ENCODE results near the gene LUC7L3.

The LUC7L3 gene

DNA sequence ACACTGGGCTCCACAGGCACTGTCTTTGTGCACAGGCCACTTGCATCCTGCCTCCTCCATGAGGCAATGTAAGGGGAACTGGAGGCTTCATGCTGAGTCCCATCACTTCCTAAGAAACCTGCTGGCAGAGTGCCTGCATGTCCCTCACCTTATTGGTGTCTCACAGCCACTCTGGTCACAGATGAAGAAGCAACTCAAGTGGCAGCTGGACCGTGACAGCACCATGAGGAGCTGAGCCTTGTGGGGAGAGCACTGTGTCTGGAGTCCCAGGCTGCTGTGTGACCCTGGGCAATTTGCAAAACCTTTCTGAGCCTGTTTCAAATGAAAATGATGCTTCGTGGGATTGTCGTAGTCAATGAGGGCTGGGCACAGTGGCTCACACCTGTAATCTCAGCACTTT is 31.2 kb upstream of the LUC7L3 start:
- Histone ChIP-seq H3K36me3 (ENCODE audit: insufficient read depth, low read length) (peaks cover 12% of the 10 kb centered on the region), H3K4me1 (ENCODE audit: insufficient read depth, low read length) (peaks cover 39% of the 10 kb centered on the region), H3K27me3 (ENCODE audit: control insufficient read depth in 1 of 2, insufficient read depth in 2 of 2, low read length in 2 of 2) (no peaks in the 10 kb centered on the region), H3K9me3 (ENCODE audit: low read length) (no peaks in the 10 kb centered on the region), H3K27ac (ENCODE audit: low read depth, low read length) (no peak overlapping the region), H3K4me3 (ENCODE audit: low read depth in 1 of 2, low read length in 2 of 2) (no peak overlapping the region), H3K9ac (ENCODE audit: low read length) (no peak overlapping the region)

- Histone ChIP-seq H3K9ac (ENCODE audit: low read length) (no peak overlapping the region), H3K27me3 (ENCODE audit: control insufficient read depth in 1 of 2, insufficient read depth in 2 of 2, low read length in 2 of 2) (no peaks in the 10 kb centered on the region), H3K4me1 (ENCODE audit: insufficient read depth, low read length) (peaks cover 47% of the 10 kb centered on the region), H3K9me3 (ENCODE audit: low read length) (no peaks in the 10 kb centered on the region), H3K36me3 (ENCODE audit: insufficient read depth, low read length) (peaks cover 21% of the 10 kb centered on the region), H3K27ac (ENCODE audit: low read depth, low read length) (no peak overlapping the region), H3K4me3 (ENCODE audit: low read depth in 1 of 2, low read length in 2 of 2) (no peak overlapping the region)
Observed at GRCh38 chr17:50689251-50689650, 30.2 kb upstream of the LUC7L3 start.

DNA sequence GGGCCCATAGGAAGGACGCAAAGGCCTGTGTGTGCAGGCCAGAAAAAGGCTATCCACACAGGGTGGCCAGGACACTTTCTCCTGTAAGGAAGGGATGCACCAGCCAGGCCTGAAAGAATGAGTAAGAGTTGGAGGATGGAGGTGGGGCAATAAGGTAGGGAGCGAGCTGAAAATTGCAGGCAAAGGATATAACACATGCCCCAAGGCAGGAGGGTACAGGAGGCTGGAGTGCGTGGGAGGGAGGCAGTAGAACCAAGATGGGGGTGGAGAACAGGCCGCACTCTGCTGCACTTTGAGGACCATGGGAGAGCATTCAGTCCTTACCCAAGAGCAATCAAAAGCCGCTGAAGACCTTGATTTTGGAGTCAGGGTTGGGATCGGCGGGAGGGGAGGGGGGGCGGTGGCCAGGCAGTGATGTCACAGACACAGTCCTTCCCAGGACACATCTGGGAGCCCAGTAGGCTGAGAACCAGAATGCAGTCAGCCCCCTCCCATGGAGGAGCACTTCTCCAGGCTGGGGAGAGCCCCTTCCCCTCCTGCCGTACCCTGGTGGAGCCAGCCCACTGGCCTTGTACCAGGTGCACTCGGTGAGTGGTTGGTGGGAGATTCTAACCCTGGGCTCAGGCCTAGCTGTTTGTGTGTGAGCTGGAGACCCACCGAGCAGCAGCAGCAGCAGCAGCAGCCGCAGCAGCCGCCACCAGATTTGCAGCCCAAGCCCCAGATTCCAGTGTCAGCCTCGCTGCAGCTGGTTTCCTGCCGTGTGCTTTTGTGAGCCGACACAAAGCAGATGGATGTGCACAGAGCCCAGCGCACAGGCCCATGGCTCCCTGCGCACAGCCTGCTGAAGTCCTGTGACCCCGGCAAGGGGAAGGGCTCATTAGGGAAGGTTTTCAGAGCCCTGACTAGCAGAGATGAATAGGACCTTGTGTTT is 29.2 kb upstream of the LUC7L3 start:
- H3K27ac ChIP-seq (ENCODE audit: low read depth, low read length): no peak overlapping the region
- H3K4me1 ChIP-seq (ENCODE audit: insufficient read depth, low read length): peaks cover 55% of the 10 kb centered on the region
- no peak overlapping the region for H3K9ac ChIP-seq (ENCODE audit: low read length)

GRCh38 chr17:50690887-50691549 is 28.4 kb upstream of the LUC7L3 start:
- Histone ChIP-seq H3K9ac (ENCODE audit: low read length) (no peak overlapping the region), H3K36me3 (ENCODE audit: insufficient read depth, low read length) (peaks cover 36% of the 10 kb centered on the region), H3K27ac (ENCODE audit: low read depth, low read length) (no peak overlapping the region)

More for the DNA sequence above, 29.2 kb upstream of the LUC7L3 start:
- no peaks in the 10 kb centered on the region for H3K27me3 ChIP-seq (ENCODE audit: control insufficient read depth in 1 of 2, insufficient read depth in 2 of 2, low read length in 2 of 2)
- no peak overlapping the region for H3K4me3 ChIP-seq (ENCODE audit: low read depth in 1 of 2, low read length in 2 of 2)
- H3K9me3 ChIP-seq (ENCODE audit: low read length): no peaks in the 10 kb centered on the region
- peaks cover 28% of the 10 kb centered on the region for H3K36me3 ChIP-seq (ENCODE audit: insufficient read depth, low read length)

GRCh38 chr17:50691550-50692447 is 27.6 kb upstream of the LUC7L3 start:
- Histone ChIP-seq H3K9me3 (ENCODE audit: low read length) (no peaks in the 10 kb centered on the region), H3K27me3 (ENCODE audit: control insufficient read depth in 1 of 2, insufficient read depth in 2 of 2, low read length in 2 of 2) (no peaks in the 10 kb centered on the region), H3K9ac (ENCODE audit: low read length) (no peak overlapping the region), H3K27ac (ENCODE audit: low read depth, low read length) (no peak overlapping the region), H3K4me1 (ENCODE audit: insufficient read depth, low read length) (peaks cover 49% of the 10 kb centered on the region), H3K4me3 (ENCODE audit: low read depth in 1 of 2, low read length in 2 of 2) (peak overlapping the region in 1 of 2 donors; percentile 7), H3K36me3 (ENCODE audit: insufficient read depth, low read length) (peaks cover 43% of the 10 kb centered on the region)

More at GRCh38 chr17:50690887-50691549, 28.4 kb upstream of the LUC7L3 start:
- H3K27me3 ChIP-seq (ENCODE audit: control insufficient read depth in 1 of 2, insufficient read depth in 2 of 2, low read length in 2 of 2): no peaks in the 10 kb centered on the region
- no peaks in the 10 kb centered on the region for H3K9me3 ChIP-seq (ENCODE audit: low read length)
- H3K4me3 ChIP-seq (ENCODE audit: low read depth in 1 of 2, low read length in 2 of 2): no peak overlapping the region
- H3K4me1 ChIP-seq (ENCODE audit: insufficient read depth, low read length): peaks cover 55% of the 10 kb centered on the region

DNA sequence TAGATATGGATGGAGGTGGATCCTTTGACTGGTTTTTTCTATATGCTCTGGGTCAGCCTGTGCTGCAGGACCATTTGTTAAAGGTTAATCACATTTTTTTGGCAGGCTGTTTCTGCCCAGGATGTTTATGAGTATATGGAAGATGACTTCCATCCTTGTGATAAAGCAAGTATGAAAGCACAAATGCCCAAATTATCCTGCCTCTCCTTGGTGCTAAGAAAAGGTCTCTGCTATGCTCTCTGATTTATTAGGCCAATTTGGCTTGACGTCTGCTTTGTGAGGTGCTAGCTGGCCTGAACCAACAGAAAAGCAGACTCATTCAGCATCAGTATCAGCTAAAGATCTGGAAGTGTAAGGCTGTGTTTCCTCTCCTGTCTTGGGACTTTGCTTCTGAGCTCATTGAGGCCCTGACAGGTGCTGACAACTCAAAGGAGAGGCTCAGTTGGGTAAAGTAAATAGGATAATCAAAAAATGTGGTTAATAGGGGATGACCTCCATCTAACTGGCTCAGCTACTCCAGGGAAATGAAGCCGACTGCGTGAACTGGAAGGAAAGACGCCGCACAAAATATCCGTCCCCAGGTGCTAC is 26.9 kb upstream of the LUC7L3 start:
- Histone ChIP-seq H3K9me3 (ENCODE audit: low read length) (no peaks in the 10 kb centered on the region), H3K27me3 (ENCODE audit: control insufficient read depth in 1 of 2, insufficient read depth in 2 of 2, low read length in 2 of 2) (no peaks in the 10 kb centered on the region), H3K36me3 (ENCODE audit: insufficient read depth, low read length) (peaks cover 49% of the 10 kb centered on the region), H3K4me3 (ENCODE audit: low read depth in 1 of 2, low read length in 2 of 2) (no peak overlapping the region), H3K27ac (ENCODE audit: low read depth, low read length) (peak overlapping the region; percentile 12), H3K4me1 (ENCODE audit: insufficient read depth, low read length) (peaks cover 42% of the 10 kb centered on the region), H3K9ac (ENCODE audit: low read length) (no peak overlapping the region)

- H3K4me1 ChIP-seq (ENCODE audit: insufficient read depth, low read length): peaks cover 42% of the 10 kb centered on the region
- no peaks in the 10 kb centered on the region for H3K27me3 ChIP-seq (ENCODE audit: control insufficient read depth in 1 of 2, insufficient read depth in 2 of 2, low read length in 2 of 2)
- peak overlapping the region; percentile 48 for H3K27ac ChIP-seq (ENCODE audit: low read depth, low read length)
- H3K9ac ChIP-seq (ENCODE audit: low read length): no peak overlapping the region
- peaks cover 55% of the 10 kb centered on the region for H3K36me3 ChIP-seq (ENCODE audit: insufficient read depth, low read length)
- H3K4me3 ChIP-seq (ENCODE audit: low read depth in 1 of 2, low read length in 2 of 2): no peak overlapping the region
- no peaks in the 10 kb centered on the region for H3K9me3 ChIP-seq (ENCODE audit: low read length)
Observed at GRCh38 chr17:50693036-50693682, 26.2 kb upstream of the LUC7L3 start.

- no peaks in the 10 kb centered on the region for H3K27me3 ChIP-seq (ENCODE audit: control insufficient read depth in 1 of 2, insufficient read depth in 2 of 2, low read length in 2 of 2)
- H3K27ac ChIP-seq (ENCODE audit: low read depth, low read length): no peak overlapping the region
- H3K9ac ChIP-seq (ENCODE audit: low read length): no peak overlapping the region
- H3K36me3 ChIP-seq (ENCODE audit: insufficient read depth, low read length): peaks cover 68% of the 10 kb centered on the region
- H3K9me3 ChIP-seq (ENCODE audit: low read length): no peaks in the 10 kb centered on the region
- H3K4me1 ChIP-seq (ENCODE audit: insufficient read depth, low read length): peaks cover 39% of the 10 kb centered on the region
- no peak overlapping the region for H3K4me3 ChIP-seq (ENCODE audit: low read depth in 1 of 2, low read length in 2 of 2)
Observed at GRCh38 chr17:50696365-50696879, 23.0 kb upstream of the LUC7L3 start.

- Histone ChIP-seq H3K27ac (ENCODE audit: low read depth, low read length) (no peak overlapping the region), H3K9me3 (ENCODE audit: low read length) (no peaks in the 10 kb centered on the region), H3K36me3 (ENCODE audit: insufficient read depth, low read length) (peaks cover 61% of the 10 kb centered on the region), H3K9ac (ENCODE audit: low read length) (no peak overlapping the region), H3K4me1 (ENCODE audit: insufficient read depth, low read length) (peaks cover 35% of the 10 kb centered on the region), H3K4me3 (ENCODE audit: low read depth in 1 of 2, low read length in 2 of 2) (no peak overlapping the region), H3K27me3 (ENCODE audit: control insufficient read depth in 1 of 2, insufficient read depth in 2 of 2, low read length in 2 of 2) (no peaks in the 10 kb centered on the region)
Observed at GRCh38 chr17:50697062-50697461, 22.3 kb upstream of the LUC7L3 start.

DNA sequence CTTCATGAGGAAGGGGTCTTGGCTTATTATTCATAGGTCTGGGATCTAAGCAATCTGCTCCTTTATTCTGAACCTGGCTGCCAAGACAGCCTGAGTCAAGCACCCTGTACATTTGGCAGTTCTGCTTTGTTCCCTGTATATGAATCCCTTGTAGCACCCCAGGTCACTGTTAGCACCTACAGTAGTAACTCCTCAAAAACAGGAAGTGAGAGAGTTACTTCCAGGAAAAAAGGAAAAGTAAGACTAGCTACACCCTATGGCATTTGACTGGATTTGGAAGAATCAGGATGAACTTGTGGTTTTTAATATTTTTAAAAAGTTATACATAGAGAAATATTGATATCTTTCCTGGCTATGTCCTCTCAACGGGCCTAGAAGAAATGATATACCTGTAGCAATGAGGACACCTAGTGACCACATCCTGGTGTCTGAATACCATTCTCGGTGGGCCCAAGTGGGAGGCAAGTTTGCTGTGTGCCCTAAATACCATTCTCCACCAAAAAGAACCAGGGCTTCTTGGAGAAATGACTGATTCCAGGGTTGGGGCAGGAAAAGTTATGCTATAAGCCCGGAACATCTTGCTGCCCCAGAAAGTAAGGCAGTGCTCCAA is 21.6 kb upstream of the LUC7L3 start:
- H3K27me3 ChIP-seq (ENCODE audit: control insufficient read depth in 1 of 2, insufficient read depth in 2 of 2, low read length in 2 of 2): no peaks in the 10 kb centered on the region
- no peaks in the 10 kb centered on the region for H3K9me3 ChIP-seq (ENCODE audit: low read length)
- no peak overlapping the region for H3K9ac ChIP-seq (ENCODE audit: low read length)
- H3K4me1 ChIP-seq (ENCODE audit: insufficient read depth, low read length): peaks cover 28% of the 10 kb centered on the region
- H3K36me3 ChIP-seq (ENCODE audit: insufficient read depth, low read length): peaks cover 65% of the 10 kb centered on the region
- H3K27ac ChIP-seq (ENCODE audit: low read depth, low read length): no peak overlapping the region
- H3K4me3 ChIP-seq (ENCODE audit: low read depth in 1 of 2, low read length in 2 of 2): no peak overlapping the region

Data from muscle layer of colon (tissue), 2 donors.